ENCODE data around the gene WIPF3.

Gene WIPF3, protein sequence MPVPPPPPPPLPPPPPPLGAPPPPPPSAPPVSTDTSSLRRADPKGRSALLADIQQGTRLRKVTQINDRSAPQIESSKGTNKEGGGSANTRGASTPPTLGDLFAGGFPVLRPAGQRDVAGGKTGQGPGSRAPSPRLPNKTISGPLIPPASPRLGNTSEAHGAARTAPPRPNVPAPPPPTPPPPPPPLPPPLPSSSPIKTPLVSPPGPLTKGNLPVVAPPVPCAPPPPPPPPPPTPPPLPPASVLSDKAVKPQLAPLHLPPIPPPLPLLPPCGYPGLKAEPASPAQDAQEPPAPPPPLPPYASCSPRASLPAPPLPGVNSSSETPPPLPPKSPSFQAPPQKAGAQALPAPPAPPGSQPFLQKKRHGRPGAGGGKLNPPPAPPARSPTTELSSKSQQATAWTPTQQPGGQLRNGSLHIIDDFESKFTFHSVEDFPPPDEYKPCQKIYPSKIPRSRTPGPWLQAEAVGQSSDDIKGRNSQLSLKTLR

GRCh38 chr7:29806208-29806994, at the start of gene WIPF3:
WIPF3 (plus strand) TSS chr7:29806508; CDS start chr7:29834725, 28,217 bp downstream.
- DNase-seq: no peak

DNA sequence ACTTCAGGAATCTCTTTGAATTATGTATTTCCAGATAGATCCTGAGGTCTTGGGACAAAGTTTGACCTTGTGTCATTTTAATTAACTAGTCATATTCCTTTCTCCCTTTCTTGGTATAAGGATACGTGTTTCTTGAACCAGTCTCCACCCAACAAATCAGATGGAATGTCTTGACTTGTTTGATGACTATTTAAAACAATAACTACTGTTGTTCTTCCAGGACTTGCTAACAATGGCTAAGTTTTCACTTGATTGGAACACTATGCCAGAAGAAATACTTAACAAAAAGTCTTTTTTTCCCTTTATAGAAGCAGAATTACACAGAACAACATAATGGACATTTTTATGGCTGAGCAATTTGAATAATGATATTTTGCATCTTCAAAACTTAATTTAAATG, 43.0 kb upstream of the WIPF3 start:
- no peak for DNase-seq

DNA sequence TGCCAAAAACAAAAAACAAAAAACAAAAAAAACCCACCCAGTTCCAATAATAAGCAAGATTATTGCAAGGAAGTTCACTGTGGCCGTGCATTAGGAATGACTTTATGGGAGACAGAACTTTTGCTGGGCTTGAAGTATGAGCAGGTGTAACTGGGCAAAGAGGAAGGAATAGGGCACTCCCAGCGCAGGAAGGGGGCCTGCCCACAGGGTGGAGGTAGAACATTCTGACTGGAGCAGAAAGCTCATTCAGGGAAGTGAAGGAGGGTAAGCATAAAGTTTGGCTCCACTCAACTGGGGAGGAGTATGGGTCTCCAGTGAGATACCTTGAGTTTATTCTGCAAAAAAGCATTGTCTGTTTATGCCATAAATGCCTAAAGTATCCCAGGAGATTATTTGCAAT, 42.1 kb upstream of the WIPF3 start:
- DNase-seq: no peak

DNA sequence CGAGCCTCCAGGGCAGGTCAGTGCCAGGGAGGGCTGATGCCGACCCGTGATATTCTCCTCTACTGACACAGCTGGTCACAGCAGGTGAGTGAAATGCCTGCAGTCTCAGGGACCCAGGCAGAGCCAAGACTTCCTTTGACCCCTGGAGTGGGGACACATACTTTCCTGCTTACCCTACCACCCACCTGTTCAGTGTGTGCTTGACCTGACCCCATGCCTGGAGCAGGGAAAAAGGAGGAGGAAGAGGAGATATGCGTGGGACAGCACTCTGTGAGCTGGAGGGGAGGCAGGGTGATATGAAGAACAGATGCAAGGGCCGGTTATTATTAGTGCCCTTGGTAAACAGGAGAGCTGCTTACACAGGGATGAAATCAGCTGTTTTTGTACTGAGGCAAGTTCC, 40.8 kb upstream of the WIPF3 start:
- no peak for DNase-seq

DNA sequence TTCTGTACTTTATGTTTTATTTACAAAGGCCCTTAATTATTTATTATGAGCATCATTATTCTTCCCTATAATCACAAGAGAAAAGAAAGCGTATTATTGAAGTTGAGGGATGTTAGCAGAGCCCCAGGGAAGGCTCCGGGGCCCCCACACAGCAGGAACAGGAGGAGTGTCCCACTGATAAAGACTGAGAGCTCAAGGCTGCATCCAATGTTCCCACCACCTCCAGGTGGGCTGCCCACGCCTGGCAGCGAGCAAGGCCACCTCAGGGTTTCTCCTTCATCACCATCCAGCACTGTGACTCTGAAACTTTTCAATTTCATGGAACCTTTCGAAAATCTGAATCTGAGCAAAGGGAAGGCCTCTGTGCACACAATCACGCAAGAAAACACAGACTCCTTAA, 35.9 kb upstream of the WIPF3 start:
- DNase-seq: no peak

DNA sequence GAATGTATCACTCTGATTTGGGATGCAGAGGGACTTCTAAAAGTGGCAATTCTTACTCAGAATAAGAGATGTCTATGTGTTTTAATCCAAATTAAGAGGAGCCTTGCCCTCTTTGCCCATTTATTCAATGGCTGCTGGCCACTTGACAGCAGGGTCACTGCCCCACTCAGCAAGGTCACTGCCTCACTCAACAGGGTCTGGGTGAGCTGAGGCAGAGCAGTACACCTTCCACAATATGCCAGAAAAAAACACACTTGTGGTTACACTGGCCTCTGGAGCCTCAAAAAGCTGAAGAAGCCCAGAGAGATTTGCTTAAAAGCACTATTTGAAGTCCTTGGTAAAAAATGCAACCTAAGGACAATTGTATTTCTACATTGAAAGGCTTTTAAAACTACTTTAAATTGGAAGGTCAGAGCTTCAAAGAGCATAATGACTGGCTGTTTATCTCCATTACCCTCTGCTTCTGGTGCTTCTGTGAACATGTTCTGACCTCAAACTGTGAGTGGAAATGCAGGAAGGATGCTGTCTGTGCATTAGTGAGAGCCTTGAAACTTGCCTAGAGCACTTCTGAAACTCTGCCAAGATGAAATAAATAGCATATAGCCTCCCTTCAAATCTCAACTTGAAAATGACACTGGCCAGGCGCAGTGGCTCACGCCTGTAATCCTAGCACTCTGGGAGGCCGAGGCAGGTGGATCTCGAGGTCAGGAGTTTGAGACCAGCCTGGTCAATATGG, 35.1 kb upstream of the WIPF3 start:
- DNase-seq: no peak

- DNase-seq: no peak
These were observed 27.3 kb upstream of the WIPF3 start for GRCh38 chr7:29779017-29779416.

GRCh38 chr7:29780346-29780745, 26.0 kb upstream of the WIPF3 start:
- DNase-seq: no peak

- no peak for DNase-seq
These were observed 22.6 kb upstream of the WIPF3 start for GRCh38 chr7:29783671-29784070.

DNA sequence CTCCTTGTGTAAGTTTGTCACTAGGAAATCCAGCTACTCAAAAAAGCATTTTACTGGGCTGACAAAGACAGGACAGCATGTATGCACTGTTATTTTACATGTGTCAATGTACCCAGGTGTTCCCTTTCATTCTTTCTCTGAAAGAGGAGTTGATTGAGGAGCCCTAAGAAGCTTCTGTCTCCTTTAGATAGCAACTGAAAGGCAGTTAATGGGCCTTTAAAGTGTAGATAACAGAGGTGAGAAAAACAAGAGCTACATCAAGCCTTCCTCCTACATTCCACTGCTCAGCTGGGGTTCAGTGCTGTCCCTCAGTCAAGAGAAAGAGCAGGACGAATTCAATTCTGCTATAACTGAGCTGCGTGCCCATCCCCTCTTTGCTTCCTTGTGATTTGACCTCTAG, 12.8 kb upstream of the WIPF3 start:
- no peak for DNase-seq

DNA sequence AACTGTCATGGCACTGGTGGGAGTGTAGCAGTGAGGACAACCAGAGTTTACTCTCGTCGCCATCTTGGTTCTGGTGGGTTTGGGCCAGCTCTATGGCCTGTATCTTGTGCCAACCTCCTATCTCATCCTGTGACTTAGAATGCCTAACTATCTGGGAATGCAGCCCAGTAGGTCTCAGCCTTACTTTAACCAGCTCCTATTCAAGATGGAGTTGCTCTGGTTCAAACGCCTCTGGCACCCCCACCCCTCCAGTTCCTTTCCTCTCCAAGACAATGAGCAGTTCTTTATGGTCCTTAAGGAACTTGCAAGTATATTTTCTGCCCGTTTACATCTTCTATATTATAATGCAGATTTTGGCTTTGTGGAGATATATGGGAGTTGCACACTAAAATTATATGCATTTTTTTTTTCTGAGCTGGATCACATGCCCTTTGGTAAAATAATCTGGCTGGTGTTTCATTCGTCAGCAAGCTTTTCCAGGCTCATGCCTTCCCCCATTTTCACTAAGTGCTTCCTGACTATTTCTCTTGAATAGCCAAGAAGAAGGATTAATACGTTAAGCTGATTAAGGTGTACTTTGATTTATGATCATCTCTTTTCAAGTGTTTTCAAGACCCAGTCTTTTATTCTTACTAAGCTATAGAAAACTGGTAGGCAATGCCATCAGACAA, 11.2 kb upstream of the WIPF3 start:
- DNase-seq: no peak

DNA sequence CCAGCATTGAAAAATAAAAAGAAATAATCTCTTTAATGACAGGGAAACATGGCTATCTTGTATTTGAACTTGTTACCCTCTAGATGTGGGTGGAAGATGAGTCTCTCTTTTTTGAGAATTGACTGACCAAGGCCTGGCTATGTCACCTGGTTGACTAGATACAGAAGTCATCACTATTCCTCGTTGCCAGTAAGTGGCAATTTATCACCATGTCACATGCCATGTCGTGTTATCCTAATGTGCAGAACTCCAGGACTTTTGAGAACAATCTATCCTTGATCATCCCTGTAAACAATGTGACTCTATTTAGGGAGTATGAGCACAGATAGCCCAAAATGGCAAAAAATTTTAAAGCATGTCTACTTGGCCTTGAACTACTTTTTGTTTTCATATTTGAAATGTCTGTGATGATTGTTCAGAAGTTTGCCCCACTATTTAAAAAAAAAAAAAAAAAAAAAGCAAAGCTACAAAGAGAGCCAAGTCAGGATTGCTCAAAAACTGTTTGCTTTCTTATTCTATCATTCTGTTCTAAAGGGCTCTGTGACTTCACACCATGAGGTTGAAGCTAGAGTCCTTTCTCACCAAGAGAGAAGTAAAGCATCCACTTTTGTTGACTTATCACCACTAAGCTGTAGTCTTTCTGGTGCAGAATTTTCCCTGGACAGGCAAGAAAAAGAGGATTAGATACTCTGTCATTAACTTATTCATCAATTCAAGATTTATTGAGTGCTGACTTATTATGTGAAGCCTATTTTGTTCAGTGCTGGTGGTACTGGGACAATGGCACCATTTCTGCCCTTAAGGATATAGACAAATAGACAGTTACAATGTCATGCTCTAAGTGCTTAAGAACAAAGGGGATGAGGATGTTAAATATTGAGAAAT, 10.4 kb upstream of the WIPF3 start:
- DNase-seq: no peak

- no peak for DNase-seq
These were observed 9.0 kb upstream of the WIPF3 start for GRCh38 chr7:29797112-29797944.

DNA sequence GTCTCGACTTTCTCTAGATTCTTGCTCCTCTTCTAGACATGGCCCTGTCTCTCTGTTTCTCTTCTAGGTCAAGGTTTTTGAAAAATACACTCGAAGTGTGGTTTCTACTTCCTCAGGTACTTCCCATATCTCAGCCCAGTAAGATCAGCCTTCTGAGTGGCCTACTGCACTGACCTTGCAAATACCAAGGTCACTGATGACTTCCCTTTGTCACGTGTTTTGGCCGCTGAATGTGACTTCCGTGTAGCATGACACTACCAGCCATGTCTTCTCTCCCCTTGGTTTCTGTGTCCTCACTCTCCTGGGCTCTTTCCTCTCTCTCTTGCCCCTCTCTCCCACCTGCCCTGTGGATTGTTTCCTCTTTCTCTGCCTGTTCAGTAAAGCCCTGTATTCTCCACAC, 7.9 kb upstream of the WIPF3 start:
- no peak for DNase-seq

GRCh38 chr7:29801929-29802328, 4.4 kb upstream of the WIPF3 start:
- DNase-seq: no peak

- DNase-seq: no peak
These were observed 1.3 kb upstream of the WIPF3 start for GRCh38 chr7:29805031-29805430.

- DNase-seq: no peak
These were observed 461 bp upstream of the WIPF3 start for GRCh38 chr7:29805886-29806207.

DNA sequence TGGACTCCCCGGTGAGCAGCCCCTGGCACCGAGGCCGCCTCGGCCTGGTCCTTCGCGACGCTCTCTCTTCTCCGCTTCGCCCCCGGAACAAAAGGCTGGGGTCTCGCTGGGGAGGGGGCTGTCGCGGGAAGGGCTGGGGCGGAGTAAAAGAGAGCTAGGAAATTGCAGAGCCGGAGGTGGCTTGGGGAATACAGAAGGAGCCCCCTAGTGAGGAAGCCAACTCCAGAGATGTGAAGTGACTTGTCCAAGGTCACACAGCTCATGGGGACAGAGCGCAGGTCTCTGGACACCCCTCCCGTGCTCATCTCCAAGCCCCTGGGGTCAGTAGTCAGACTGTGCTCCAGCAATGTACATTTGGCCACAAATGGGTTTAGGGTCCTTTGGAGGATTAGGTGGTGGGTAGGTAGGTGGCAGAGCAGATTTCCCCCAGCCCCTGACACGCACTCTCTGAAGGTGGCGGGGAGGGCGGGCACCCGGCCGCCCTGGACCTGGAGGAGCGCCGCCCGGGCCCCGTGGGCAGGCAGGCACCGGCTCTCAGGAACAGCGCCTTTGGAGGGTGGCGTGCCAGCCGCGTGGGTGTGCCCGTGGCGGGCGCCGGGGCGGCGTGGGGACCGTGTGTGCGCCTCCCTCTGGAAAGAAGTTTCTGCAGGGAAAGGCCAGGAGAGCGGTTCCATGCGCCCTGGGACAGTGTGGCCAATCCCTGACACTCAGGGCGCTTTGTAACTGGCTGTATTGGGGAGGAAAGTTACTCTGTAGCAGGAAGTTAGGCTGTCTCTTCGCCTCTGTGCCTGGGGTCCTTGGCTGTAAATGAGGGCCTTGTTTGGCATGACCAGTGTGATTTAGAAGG, 910 bp downstream of the WIPF3 start:
- DNase-seq: no peak

GRCh38 chr7:29808075-29808801, 1.9 kb downstream of the WIPF3 start:
- no peak for DNase-seq

Measured in EL (cell line).